Fibroblast of skin of left biceps (primary cell): ENCODE data around the gene FGF19.
A peak's percentile ranks its signal among the peaks of the same experiment; 100 is the strongest.
"Not testable (repeated sequence)": the region's sequence is repeated elsewhere in the genome, so short reads cannot be mapped to it uniquely, and the experiment has no call there.

Experiments used
- DNase-seq, 2 experiments: peaks; one replicate each; pipeline ENCODE4 v3.0.0-alpha.2; 2013; ENCODE audit warnings: low read depth in 2 of 2

FGF19 gene

DNA sequence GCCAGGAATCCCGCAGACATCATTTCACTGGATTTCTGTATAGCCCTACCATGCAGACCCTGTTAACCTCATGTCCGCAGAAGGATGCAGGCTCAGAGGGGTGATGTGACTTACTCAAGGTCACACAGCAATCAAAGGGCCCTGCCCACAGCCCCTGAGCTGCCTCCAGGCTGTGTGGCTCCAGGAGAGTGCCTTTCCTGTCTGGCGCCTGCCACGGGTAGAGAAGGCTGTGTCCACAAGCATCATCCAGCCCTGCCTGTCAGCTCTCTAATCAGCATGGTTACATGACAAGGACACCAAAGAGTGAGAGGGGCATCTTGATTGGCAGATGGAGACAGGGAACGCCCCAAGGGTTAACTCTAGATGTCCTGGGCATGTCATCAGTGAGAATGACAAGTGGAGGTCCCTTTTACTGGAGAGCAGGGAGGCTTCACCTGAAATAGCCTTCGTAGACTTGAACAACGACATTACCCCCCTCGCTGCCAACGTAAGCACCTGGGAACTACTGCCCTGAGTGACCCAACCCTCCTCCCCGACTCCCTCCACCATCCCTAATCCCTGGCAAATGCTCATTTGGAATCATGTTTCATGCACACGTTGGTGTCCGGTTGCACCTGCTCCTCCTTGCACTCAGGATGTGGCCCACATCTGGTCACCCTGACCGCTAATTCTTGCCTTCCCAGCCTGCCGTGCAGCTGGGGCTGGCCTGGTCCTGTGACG is 6.9 kb downstream of the FGF19 start:
- no peak for DNase-seq

DNA sequence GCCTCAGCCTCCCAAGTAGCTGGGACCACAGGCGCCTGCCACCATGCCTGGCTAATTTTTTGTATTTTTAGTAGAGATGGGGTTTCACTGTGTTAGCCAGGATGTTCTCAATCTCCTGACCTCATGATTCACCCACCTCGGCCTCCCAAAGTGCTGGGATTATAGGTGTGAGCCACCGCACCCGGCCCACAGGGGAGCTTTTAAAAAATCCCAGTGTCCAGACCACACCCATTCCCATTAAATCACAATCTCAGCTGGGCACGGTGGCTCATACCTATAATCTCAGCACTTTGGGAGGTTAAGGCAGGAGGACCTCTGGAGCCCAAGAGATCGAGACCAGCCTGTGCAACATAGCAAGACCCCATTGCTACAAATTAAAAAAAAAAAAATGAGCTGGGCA is 7.8 kb downstream of the FGF19 start:
- DNase-seq = not testable (repeated sequence)

DNA sequence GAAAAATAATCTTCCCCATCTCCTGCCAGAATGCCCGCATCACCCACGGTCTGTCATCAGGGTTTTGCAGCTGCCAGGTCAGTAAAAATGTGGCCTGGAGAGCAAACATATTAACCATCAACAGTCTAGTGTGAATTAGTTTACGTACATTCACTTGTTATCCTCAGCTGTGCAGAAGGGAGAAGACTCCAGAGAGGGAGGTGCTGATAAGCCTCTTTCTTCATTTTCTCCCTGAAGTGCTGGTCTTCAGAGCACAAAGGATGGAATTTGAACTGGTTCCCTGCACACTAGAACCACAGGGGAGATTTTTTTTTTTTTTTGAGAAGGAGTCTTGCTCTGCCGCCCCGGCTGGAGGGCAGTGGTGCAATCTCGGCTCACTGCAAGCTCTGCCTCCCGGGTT is 8.2 kb downstream of the FGF19 start:
- no peak for DNase-seq

DNA sequence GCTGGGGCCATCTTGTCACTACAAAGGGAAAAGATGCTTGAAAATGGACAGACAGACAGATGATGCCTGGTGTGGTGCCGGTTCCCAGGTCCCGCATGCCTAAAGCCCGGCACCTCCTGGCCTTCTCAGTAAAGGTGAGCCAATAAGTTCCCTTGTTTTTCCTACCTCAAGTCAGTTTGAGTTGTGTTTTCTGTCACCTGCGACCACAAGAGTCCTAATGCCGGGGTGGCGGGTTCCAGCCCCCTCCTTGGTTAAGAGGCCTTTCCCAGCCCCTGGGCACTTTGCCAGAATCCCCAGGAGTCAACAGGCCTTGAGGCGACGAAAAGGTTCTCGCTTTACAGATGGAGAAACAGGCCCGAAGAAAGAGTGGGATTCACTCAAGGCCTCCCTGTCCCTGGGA is 9.0 kb downstream of the FGF19 start:
- DNase-seq = no peak

DNA sequence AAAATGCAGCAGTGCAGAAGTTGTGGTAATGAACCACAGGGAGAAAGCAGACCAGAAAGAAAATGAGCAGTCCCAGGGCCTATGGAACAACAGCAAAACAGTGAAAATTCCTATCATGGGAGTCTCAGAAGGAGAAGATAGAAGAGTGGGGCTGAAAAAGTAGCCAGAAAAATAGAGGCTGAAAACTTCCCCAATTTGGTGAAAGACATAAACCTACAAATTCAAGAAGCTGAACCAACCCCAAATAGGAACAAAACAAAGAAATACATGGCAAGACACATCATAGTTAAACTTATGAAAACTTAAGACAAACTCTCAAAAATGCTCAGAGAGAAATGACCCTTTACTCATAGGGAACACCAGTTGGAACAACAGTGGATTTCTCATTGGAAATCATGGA is 11.4 kb downstream of the FGF19 start:
- DNase-seq = no peak

DNA sequence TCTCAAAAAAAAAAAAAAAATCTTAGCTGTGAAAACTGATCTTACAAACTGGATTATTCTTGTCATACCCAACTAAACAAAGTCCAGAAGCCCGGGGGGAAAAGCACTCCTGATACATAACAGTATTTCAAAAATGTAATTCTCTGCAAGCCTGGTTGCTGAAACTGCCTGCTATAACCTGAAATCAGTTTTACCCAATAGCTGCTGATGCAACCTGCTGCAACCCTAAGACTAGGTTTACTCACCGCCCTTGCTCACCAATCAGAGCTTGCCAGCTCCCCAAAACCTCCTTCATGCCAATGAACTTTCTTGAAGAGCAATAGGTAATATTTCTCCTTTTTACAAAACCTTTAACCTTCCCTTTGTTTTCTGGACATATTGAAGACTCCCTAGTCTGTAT is 12.4 kb downstream of the FGF19 start:
- no peak for DNase-seq

DNA sequence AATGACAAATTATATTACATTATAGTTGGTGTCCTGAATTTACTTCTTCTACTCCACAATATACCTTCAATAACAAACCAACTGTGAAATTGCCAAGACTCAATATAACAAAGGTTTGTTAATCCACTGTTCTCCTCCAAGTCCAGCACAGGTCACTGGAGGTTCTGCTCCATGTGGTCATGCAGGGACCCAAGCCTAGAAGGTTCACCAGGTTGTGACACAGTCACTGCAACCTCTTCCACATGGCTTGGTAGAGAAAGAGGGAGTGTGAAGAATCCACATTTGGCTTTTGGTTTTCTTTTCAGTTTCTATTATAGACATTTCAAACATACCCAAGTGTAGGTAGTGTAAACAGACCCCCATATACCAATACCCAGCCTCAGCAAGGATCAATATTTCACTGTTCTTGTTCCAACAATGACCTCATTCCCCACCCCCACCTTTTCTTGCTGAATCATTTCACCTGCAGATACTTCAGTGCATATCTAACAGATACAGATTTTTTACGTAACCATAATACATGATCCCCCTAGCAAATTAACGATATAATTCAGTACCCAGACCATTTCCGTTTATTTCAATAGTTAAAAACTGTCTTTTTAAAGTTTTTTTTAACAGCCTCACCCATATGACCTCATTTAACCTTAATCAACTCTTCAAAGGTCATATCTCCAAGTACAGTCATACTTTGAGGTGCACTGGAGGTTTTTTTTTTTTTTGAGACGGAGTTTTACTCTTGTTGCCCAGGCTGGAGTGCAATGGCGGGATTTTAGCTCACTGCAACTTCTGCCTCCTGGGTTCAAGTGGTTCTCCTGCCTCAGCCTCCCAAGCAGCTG is 14.1 kb downstream of the FGF19 start:
- no peak for DNase-seq

DNA sequence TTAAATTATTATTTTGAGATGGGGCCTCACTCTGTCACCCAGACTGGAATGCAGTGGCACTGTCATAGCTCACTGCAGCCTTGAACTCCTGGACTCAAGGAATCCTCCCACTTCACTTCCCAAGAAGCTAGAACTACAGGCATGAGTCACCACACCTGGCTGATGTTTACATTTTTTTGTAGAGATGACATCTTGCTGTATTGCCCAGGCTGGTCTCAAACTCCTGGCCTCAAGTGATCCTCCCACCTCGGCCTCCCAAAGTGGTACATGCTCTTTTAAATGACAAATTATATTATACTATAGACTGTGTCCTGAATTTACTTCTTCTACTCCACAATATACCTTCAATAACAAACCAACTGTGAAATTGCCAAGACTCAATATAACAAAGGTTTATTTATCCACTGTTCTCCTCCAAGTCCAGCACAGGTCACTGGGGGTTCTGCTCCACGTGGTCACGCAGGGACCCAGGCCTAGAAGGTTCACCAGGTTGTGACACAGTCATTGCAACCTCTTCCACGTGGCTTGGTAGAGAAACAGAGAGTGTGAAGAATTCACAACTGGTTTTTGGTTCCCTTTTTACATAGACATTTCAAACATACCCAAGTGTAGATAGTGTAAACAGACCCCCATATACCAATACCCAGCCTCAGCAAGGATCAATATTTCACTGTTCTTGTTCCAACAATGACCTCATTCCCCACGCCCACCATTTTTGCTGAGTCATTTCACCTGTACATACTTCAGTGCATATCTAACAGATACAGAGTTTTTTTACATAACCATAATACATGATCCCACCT is 15.7 kb downstream of the FGF19 start:
- not testable (repeated sequence) for DNase-seq

DNA sequence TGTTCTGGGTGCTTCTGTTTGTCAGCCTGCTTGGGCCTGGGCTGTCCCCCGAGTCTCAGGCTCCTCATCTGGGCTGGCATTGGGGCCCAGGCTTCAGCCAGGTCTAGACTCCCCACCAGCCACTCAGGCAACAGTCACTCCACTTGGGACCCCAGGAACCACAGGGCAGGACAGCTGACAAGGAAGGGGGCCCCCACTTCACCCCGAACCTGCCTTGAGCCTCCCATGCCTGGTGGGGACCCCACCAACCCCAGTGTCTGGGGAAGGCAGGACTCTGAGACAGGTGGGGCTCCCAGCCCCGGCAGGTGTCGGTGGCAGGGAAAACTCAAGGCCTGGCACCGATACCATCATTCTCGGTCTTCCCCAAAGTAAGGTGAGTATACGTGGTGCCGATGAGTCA is 17.0 kb downstream of the FGF19 start:
- no peak for DNase-seq

DNA sequence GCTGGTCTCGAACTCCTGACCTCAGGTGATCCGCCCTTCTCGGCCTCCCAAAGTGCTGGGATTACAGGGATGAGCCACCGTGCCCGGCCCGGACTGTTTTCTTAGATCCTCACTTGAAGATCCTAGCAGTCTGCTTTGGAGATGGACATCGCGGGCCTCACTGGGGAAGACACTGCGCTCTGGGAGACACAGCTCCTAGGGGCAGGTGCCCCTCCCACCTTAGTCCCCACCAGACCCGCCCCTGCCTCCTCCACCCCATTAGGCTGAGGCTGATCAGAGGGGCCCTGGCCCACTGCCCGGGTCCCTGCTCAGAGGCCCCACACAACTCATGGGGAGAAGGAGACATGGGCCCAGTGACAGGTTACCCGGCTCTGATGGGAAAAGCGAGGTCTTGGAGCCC is 17.4 kb downstream of the FGF19 start:
- DNase-seq = no peak

DNA sequence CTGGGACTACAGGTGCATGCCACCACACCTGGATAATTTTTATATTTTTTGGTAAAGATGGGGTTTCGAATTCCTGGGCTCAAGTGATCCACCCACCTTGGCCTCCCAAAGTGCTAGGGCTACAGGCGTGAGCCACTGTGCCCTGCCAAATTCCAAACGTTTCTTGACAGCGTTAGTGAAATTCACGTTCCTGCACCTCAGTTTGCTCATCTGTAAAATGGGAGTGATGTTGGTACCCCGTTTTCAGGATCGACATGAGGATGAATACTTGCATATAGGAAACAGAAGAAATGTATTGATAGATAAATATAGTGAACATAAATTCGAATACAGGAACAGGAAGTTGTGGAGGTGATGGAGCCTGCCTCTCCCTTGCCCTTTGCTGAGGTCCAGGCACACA is 18.5 kb downstream of the FGF19 start:
- no peak for DNase-seq

DNA sequence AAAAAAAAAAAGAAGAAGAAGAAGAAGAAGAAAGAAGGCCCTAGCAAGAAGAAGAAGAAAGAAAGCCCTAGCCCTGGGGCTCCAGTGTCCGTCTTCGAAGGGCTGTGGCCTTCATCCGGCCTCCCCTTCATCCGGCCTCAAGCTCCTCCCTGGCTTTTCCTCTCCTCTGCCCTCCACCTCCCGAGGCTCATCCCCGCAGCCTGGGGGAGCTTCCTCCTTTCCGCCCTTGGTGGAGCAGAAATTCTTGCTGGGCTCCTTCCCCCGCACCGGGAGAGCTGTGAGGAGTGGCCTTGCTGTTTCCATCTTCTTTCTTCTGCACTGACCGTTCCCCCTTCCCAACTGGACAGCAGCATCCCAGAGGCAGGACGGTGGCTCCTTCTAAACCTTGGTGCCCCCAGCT is 19.2 kb downstream of the FGF19 start:
- DNase-seq = no peak

DNA sequence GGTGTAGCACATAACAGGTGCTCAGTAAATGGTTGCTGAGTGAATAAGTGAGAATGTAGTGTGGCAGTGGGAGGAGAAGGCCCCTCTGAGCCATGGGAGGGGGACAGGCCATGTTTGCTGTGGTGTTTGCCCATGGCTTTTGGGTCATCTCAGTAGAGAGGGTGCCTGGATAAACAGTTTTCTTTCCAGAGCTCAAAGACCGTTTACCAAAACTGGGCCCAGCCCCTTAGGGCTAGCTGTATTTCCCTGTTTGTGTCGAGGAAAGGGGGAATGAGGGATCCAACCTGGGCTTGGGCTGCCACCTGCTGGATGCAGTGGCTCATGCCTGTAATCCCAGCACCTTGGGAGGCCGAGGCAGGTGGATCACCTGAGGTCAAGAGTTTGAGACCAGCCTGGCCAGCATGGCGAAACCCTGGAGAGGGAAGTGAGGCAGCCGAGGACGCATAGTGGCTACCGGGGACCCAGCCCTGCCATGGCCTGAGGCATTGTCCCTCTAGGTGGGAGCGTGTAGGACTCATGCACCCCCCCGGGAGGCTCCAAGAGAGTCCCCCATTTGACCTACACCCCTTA is 20.0 kb downstream of the FGF19 start:
- no peak for DNase-seq

DNA sequence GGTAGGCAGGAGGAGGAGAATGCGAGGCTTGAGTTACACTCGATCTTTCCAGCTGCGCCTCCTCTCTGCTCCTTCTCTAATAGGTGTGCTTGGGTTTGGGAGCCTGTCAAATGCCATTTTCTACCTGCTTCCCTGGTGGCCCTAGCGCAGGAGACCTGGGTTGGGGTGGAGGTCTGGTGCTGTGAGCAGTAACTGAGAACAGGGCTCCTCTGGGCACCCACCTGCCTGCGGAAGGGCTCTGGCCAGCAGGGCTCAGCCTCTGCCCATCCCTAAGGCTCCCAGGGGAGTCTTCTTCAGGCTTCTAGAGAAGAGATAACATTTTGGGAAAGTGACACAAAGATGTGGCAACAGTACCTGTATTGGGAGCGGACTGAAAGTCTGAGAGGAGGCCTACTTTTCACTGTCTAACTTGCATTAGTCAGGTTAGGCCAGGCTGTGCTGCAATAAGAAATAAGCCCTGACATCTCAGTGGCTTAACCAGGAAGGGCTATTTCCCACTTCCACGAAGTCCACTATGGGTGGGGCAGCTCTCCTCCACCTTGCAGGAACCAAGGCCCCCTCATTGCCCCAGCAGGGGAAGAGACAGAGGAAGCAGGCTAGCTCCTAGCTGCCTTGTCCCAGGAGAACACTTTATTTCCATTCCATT is 21.0 kb downstream of the FGF19 start:
- DNase-seq = no peak

DNA sequence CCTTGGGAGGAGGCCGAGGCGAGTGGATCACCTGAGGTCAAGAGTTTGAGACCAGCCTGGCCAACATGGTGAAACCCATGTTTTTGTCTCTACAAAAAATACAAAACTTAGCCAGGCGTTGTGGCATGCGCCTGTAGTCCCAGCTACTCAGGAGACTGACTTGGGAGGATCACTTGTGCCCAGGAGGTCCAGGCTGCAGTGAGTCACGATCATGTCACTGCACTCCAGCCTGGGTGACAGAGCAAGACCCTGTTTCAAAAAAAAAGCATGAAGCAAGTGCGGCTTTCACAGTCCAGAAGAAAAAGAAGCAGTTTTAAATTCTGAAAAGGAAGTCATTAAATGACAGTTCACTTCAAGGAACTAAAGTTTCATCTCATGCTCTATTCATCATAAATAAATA is 21.6 kb downstream of the FGF19 start:
- no peak for DNase-seq

DNA sequence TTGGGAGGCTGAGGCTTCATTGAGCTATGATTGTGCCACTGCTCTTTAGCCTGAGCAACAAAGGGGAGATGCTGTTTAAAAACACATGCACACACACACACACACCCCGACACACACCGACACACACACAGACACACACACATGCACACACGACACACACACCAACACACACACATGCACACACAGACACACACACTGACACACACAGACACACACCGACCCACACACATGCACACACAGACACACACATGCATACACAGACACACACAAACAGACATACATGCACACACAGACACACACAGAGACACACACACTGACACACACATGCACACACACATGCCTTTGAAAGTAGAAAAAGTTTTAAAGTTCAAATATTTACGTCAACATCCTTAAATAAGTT is 23.1 kb downstream of the FGF19 start:
- DNase-seq = no peak

DNA sequence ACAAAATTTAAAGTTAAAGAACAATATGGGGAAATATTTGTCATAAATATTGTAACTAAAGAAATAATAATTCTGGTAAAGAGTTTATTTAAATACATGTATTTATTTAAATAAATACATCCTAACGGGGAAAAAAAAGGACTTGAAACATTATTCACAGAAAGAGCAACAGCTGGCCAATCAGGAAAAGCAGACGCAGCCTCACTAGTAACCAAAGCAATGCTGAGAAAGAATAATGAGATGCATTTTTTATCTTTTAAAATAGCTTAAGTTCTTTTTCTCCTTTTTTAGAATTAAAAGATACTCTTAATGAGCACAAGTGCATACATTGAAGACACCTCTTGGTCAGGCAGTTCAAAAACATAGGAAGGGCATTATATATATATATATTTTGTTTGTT is 26.1 kb downstream of the FGF19 start:
- no peak for DNase-seq

DNA sequence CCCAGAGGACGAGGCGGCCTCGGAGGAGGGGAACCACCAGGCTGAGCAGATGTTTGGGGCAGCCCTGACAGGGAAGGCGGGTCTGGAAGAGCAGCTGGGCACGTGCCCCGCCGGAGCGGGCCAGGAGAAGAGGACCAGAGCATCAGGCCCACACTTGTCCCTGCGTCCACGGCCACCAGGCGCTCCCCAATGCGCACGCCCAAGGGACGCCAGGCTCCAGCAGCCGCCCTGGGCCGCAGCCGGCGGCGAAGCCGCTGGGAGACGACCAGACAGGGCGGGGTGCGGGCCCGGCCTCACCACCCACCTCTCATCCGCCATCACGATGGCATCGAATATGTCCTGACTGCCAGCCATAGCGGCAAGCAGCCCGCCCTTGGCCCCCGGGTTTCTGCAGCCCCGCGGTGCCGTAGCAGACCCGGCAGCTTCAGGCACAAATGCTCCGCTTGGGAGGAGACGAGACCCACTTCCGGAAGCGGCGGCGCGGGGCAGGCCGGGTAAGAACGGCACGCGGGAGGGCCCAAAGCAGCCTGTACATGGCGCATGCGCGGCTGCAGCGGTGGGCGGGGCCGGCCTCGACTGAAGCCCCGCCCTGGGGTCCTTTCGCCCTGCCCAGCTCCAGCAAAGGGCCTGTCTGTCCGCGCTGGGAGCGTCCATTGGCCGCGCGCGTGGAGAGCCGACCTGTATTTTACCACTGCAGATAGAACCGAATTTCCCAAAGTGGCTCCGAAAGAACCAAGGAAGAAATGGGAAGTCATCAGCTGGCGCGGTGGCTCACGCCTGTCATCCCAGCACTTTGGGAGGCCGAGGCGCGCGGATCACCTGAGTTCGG is 28.7 kb downstream of the FGF19 start, which contains the start of gene LTO1:
TSS of gene LTO1 (minus strand) at position 468 of the 829 bp plus-strand sequence. CDS start at position 354, 114 bp downstream.
- peak; percentile 85 to 86 for DNase-seq

DNA sequence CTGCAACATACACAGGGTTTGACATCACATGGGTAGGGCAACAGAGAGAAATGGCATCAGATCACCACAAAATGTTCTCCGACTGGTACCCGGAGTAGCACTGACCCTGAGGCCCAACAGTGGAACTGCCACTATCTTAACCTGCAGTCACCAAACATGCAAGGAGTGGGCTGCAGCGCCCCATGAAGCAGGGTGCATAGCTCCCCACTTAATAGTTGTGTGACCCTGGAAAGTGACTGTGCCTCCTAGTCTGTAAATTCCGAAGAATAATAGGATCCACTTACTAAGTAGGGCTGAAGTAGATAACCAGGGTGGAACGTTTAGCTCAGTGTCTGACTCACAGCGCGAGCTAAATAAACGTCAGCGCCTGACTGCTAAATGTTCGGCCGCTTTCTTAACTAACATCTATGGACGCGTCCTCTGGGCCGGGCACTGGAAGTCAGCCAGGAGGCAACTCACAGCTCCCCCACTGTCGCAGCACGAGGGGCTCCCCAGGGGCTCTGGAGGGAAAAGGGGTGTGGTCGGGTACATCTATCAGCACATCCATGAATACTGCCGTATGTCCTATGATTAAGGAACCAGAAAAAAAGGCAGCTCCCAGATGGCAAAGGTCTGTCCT is 29.4 kb downstream of the FGF19 start:
- no peak for DNase-seq
